Colonic mucosa (tissue), 4 donors: ENCODE results near the gene IGFBP1. TPM values are rescaled to one million over a fixed set of nuclear protein-coding genes. Genes with fewer than 3 reads are reported as not detected.
A peak's percentile ranks its signal among the peaks of the same experiment; 100 is the strongest.

Experiments
- DNase-seq: peaks from one replicate; pipeline ENCODE4 v3.0.0-alpha.2; 2020
- H3K27ac ChIP-seq: fragments of 200-600 bp; one replicate; pipeline ENCODE4 v1.8.0; 2021
- H3K27me3 ChIP-seq: fragments of 200-600 bp; one replicate; pipeline ENCODE4 v1.8.0; 2021
- H3K36me3 ChIP-seq: fragments of 200-600 bp; one replicate; pipeline ENCODE4 v1.8.0; 2021
- H3K4me1 ChIP-seq: fragments of 200-600 bp; one replicate; pipeline ENCODE4 v1.8.0; 2021; ENCODE audit warnings: mild to moderate bottlenecking
- H3K4me3 ChIP-seq: fragments of 200-600 bp; one replicate; pipeline ENCODE4 v1.8.0; 2021
- H3K9ac ChIP-seq, 2 donors: one replicate each; pipeline ENCODE4 v1.7.0; 2013; ENCODE audit warnings: control low read depth in 2 of 2, low read depth in 2 of 2, low read length in 2 of 2
- H3K9me3 ChIP-seq: fragments of 200-600 bp; one replicate; pipeline ENCODE4 v1.8.0; 2021
- intact Hi-C: fragments of 100-400 bp; cut with DNase I; formaldehyde crosslinking; loops from one replicate; pipeline ENCODE4 v1.14.1; 2022
- total RNA-seq, 2 donors: library from RNA; stranded (reverse); fragmentation: NEBNext Ultra II Directional in 1 of 2; extraction: Animal tissue kit (Norgen Biotek cat#: 25700) in 1 of 2; gene quantifications; one replicate each; pipeline ENCODE4 v1.2.1, GENCODE V29; 2021
- TF ChIP-seq, protein P1 (sequence below): fragments of 200-600 bp; IDR thresholded peaks from one replicate; pipeline ENCODE4 v1.8.0; 2022; ENCODE audit warnings: antibody characterized with exemption, mild to moderate bottlenecking
- donor health status: healthy.
- donor health status: DM: no; HTN: no; CAD: no.
- donor health status: DM: no; HTN: no; CAD: no.

The IGFBP1 gene
- total RNA-seq, 2 donors from 2014 or later, result 0.49 TPM; not detected in 1

DNA sequence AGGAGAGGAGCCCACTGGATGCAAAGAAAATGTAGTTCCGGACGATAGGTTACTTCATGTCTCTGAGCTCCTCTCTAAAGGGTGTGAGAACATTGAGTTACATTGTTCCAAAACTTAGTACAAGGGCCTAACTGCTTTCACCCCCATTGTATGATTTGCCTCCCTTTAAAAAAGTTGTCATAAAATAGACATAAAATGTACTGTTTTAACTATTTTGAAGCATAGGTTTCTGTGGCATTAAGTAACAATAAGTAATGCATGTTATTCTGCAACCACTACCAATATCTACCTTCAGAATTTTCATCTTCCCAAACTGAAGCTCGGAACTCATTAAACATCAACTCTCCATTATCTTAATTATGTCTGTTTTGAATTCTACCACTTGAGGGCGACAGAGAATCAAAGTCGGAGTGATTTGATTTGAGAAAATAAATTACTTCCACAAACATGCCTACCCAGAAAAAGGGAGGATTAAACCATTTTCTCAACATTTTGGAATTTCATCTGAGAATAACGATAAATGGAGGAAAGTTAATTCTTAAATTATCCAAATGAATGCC lies 2.7 kb downstream of the IGFBP1 start:
- intact Hi-C loops, result no loop called here
- H3K9ac ChIP-seq, result no peak overlapping the region
- TF ChIP-seq, protein P1, sequence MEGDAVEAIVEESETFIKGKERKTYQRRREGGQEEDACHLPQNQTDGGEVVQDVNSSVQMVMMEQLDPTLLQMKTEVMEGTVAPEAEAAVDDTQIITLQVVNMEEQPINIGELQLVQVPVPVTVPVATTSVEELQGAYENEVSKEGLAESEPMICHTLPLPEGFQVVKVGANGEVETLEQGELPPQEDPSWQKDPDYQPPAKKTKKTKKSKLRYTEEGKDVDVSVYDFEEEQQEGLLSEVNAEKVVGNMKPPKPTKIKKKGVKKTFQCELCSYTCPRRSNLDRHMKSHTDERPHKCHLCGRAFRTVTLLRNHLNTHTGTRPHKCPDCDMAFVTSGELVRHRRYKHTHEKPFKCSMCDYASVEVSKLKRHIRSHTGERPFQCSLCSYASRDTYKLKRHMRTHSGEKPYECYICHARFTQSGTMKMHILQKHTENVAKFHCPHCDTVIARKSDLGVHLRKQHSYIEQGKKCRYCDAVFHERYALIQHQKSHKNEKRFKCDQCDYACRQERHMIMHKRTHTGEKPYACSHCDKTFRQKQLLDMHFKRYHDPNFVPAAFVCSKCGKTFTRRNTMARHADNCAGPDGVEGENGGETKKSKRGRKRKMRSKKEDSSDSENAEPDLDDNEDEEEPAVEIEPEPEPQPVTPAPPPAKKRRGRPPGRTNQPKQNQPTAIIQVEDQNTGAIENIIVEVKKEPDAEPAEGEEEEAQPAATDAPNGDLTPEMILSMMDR, result peak; percentile 20
- peaks cover 23% of the 10 kb centered on the region for H3K27me3 ChIP-seq
- no peaks in the 10 kb centered on the region for H3K9me3 ChIP-seq
- peaks cover 3% of the 10 kb centered on the region for H3K4me1 ChIP-seq
- H3K4me3 ChIP-seq, result no peak overlapping the region
- no peaks in the 10 kb centered on the region for H3K36me3 ChIP-seq
- no peak overlapping the region for H3K27ac ChIP-seq
- DNase-seq, result no peak

DNA sequence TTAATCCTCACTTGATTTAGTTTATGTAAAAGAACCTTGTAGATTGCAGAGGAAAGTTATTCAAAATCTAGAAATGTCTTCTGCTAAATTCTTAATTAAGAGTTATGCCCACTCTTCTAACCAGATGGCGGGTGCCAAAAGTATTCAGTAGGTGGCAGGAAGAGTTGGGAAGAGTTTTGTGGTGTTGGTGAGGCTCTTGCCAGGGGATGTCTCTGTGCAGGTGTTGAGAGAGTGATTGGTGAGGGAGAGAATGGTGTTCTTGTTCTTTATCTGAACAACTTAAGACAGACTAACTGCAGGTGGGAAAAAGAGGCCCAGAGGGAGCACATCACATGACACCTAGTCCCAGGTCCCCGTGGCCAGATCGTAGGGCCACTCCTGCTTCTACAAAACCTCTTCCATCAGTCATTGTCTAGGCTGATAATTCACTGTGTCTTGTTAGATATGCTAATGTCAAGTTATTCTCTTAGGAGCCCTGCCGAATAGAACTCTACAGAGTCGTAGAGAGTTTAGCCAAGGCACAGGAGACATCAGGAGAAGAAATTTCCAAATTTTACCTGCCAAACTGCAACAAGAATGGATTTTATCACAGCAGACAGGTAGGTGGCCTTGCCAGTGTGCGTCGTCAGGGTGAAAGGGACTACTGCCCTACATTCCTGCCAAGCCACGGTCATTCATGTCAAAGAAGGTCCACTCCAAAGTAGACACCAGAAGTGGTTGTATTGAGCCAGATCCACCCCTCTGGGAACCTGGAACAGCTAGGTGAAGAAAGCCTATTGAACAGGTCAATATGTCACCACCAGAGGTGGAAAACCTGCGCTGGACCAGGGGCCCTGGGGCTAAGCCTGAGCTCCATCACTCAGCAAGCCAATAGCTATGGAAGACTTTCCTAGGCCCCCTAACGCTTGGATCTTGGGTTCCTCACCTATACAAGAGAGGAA lies 3.4 kb downstream of the IGFBP1 start:
- intact Hi-C loops, result no loop called here
- peaks cover 3% of the 10 kb centered on the region for H3K4me1 ChIP-seq
- no peak for DNase-seq
- no peak overlapping the region for H3K27ac ChIP-seq
- no peak overlapping the region for H3K9ac ChIP-seq
- H3K4me3 ChIP-seq, result no peak overlapping the region
- peaks cover 23% of the 10 kb centered on the region for H3K27me3 ChIP-seq
- no peaks in the 10 kb centered on the region for H3K36me3 ChIP-seq
- H3K9me3 ChIP-seq, result no peaks in the 10 kb centered on the region
- TF ChIP-seq, protein P1, result peak; percentile 4

DNA sequence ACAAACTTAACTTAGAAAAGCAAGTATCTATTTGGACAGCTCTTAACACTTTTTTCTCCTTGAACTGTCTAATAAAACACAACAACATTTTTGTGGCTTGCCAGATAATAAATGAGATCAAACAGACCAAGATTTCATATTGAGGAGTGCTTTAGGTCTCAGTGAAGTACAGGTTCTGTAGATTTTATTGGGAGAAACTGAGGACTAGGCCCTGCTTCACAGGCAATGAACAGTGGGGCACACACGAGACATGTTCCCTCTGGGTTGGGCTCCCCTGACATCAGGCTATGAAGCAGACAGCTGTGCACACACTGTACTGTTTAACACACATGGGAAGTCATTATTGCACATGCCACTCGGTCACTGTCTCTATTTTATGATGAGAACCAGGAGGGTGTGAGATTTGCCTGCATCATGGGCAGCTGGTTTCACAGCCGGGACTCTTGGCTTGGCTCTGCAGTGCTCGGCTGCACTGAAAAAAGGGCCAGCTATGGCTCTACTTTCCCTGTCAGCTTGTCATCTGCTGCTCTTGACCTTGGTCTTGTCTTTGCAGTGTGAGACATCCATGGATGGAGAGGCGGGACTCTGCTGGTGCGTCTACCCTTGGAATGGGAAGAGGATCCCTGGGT lies 4.2 kb downstream of the IGFBP1 start:
- intact Hi-C loops, result no loop called here

GRCh38 chr7:45893374-45893995 lies 5.2 kb downstream of the IGFBP1 start:
- H3K4me1 ChIP-seq, result peaks cover 3% of the 10 kb centered on the region
- no peaks in the 10 kb centered on the region for H3K36me3 ChIP-seq
- H3K9ac ChIP-seq, result no peak overlapping the region
- intact Hi-C loops, result no loop called here
- TF ChIP-seq, protein P1, result no peak
- H3K27me3 ChIP-seq, result peaks cover 8% of the 10 kb centered on the region
- no peak overlapping the region for H3K4me3 ChIP-seq
- DNase-seq, result no peak
- no peaks in the 10 kb centered on the region for H3K9me3 ChIP-seq
- H3K27ac ChIP-seq, result no peak overlapping the region

More for the DNA sequence above, 4.2 kb downstream of the IGFBP1 start:
- Histone ChIP-seq H3K27me3 (peaks cover 16% of the 10 kb centered on the region), H3K9me3 (no peaks in the 10 kb centered on the region), H3K36me3 (no peaks in the 10 kb centered on the region), H3K9ac (no peak overlapping the region), H3K4me1 (peaks cover 3% of the 10 kb centered on the region), H3K27ac (no peak overlapping the region), H3K4me3 (no peak overlapping the region)
- TF ChIP-seq, protein P1, result no peak
- no peak for DNase-seq

- Histone ChIP-seq H3K36me3 (no peaks in the 10 kb centered on the region), H3K27me3 (peaks cover 2% of the 10 kb centered on the region), H3K9ac (no peak overlapping the region), H3K27ac (no peak overlapping the region), H3K4me3 (no peak overlapping the region), H3K4me1 (no peaks in the 10 kb centered on the region), H3K9me3 (no peaks in the 10 kb centered on the region)
- no peak for DNase-seq
- intact Hi-C loops, result no loop called here
- TF ChIP-seq, protein P1, result no peak
Observed at GRCh38 chr7:45893996-45894664, 5.8 kb downstream of the IGFBP1 start.
